GM12878 (cell line): Measurements from ENCODE around the gene CHST4. TPM values are rescaled to one million over a fixed set of nuclear protein-coding genes. Genes with fewer than 3 reads are reported as not detected.

Experiments used
- E2F4 ChIP-seq: IDR thresholded peaks from 2 replicates; pipeline ENCODE4 v1.6.1; 2012; ENCODE audit warnings: low read depth, low read length, improper control_type of control experiment
- E4F1 ChIP-seq: fragments of 450-650 bp; IDR thresholded peaks from 2 replicates; pipeline ENCODE4 v1.6.1; 2018; ENCODE audit warnings: borderline replicate concordance, mild to moderate bottlenecking; ENCODE audit not compliant: partially characterized antibody
- EGR1 ChIP-seq, 2 experiments: IDR thresholded peaks; 1 replicate in 1 of 2; 2 replicates in 1 of 2; pipeline ENCODE4 v1.6.1; 2011 to 2012; ENCODE audit warnings: low read depth in 2 of 2, low read length in 2 of 2, borderline replicate concordance in 1 of 2, mild to moderate bottlenecking in 1 of 2, moderate library complexity in 1 of 2
- ELK1 ChIP-seq: IDR thresholded peaks from 2 replicates; pipeline ENCODE4 v1.6.1; 2012; ENCODE audit warnings: low read depth, low read length, improper control_type of control experiment
- FOXM1 ChIP-seq: IDR thresholded peaks from 2 replicates; pipeline ENCODE4 v1.6.1; 2012; ENCODE audit warnings: low read depth, mild to moderate bottlenecking, inconsistent platforms, low read length, moderate library complexity
- IKZF1 ChIP-seq: fragments of 450-650 bp; conservative IDR thresholded peaks from 2 replicates; pipeline ENCODE4 v1.6.1; 2017; ENCODE audit warnings: antibody characterized with exemption, mild to moderate bottlenecking
- KDM1A ChIP-seq: fragments of 200-600 bp; sonication (generic); IDR thresholded peaks from 2 replicates; pipeline ENCODE4 v1.6.1; 2016; ENCODE audit warnings: borderline replicate concordance
- LARP7 ChIP-seq: fragments of 450-650 bp; IDR thresholded peaks from 2 replicates; pipeline ENCODE4 v1.6.1; 2017; ENCODE audit warnings: mild to moderate bottlenecking
- NFIC ChIP-seq: IDR thresholded peaks from 2 replicates; pipeline ENCODE4 v1.6.1; 2012; ENCODE audit warnings: low read depth, mild to moderate bottlenecking, inconsistent platforms, low read length, moderate library complexity
- NR2F1 ChIP-seq: fragments of 450-650 bp; conservative IDR thresholded peaks from 2 replicates; pipeline ENCODE4 v1.6.1; 2017; ENCODE audit warnings: mild to moderate bottlenecking
- PRDM15 ChIP-seq: fragments of 450-650 bp; formaldehyde crosslinking; IDR thresholded peaks from 2 replicates; pipeline ENCODE4 v1.4.0; 2020; ENCODE audit warnings: mild to moderate bottlenecking, moderate library complexity
- RB1 ChIP-seq: fragments of 450-650 bp; formaldehyde crosslinking; IDR thresholded peaks from 2 replicates; pipeline ENCODE4 v1.6.1; 2017; ENCODE audit warnings: mild to moderate bottlenecking, borderline replicate concordance
- RELA ChIP-seq: fragments of 450-650 bp; IDR thresholded peaks from 2 replicates; pipeline ENCODE4 v1.8.0; 2014; ENCODE audit warnings: borderline replicate concordance; ENCODE audit not compliant: partially characterized antibody
- RELB ChIP-seq: fragments of 450-650 bp; IDR thresholded peaks from 2 replicates; pipeline ENCODE4 v1.6.1; 2017; ENCODE audit warnings: low read depth, mild to moderate bottlenecking, moderate library complexity
- SREBF2 ChIP-seq: IDR thresholded peaks from 2 replicates; pipeline ENCODE4 v1.6.1; 2012; ENCODE audit warnings: mild to moderate bottlenecking, low read length
- SUPT20H ChIP-seq: IDR thresholded peaks from 2 replicates; pipeline ENCODE4 v1.6.1; 2011; ENCODE audit warnings: low read depth, mild to moderate bottlenecking, low read length, moderate library complexity, borderline replicate concordance; ENCODE audit not compliant: control insufficient read depth
- TARDBP ChIP-seq: IDR thresholded peaks from 2 replicates; pipeline ENCODE4 v1.6.1; 2016; ENCODE audit warnings: borderline replicate concordance
- ZBED1 ChIP-seq: IDR thresholded peaks from 2 replicates; pipeline ENCODE4 v1.6.1; 2016; ENCODE audit warnings: borderline replicate concordance
- polyA plus RNA-seq, 11 experiments: library from polyadenylated mRNA; depleted of rRNA in 4 of 11; unstranded in 6 of 11; stranded (reverse) in 5 of 11; fragments of >200 nt; fragmentation: Nextera tagmentation in 4 of 11; fragmentation: Illumina TruSeq in 1 of 11; extraction: Ambion mirVana in 4 of 11; extraction: Trizol in 1 of 11; gene quantifications; 1 replicate in 1 of 11; 2 replicates in 10 of 11; pipeline versions ENCODE4 v1.2.1 to v1.2.3, GENCODE V29; 2011 to 2016; ENCODE audit warnings: inconsistent platforms in 2 of 11, missing spikeins in 2 of 11, low read depth in 1 of 11
- total RNA-seq, 4 experiments: library from RNA; depleted of rRNA in 3 of 4; stranded (reverse); fragments of >200 nt in 3 of 4; fragmentation: Illumina TruSeq in 1 of 4; extraction: Trizol in 1 of 4; gene quantifications; 2 replicates each; pipeline versions ENCODE4 v1.2.1 to v1.2.3, GENCODE V29; 2013 to 2021

The CHST4 gene
- total and polyA plus RNA-seq, 10 of the 15 experiments (the other 5 are each of a cell fraction or from before 2014, with no cell fraction given): 0.10 to 1.7 (median 0.79) TPM

- TF ChIP-seq KDM1A: no peak
- peak; percentile 62 for TF ChIP-seq NR2F1
- peak in 1 of 2 experiments; percentile 27; a peak in 2 of 3 replicates for TF ChIP-seq EGR1 (IDR thresholded peaks at IDR 0.05; ENCODE audit: borderline replicate concordance in 1 of 2, low read depth in 2 of 2, low read length in 2 of 2)
- peak; percentile 51; the same call in 1 of the 2 replicates for TF ChIP-seq ELK1
- TF ChIP-seq NFIC: no peak
- no peak for TF ChIP-seq TARDBP
- no peak for TF ChIP-seq SREBF2
- TF ChIP-seq E2F4: no peak
- TF ChIP-seq LARP7: peak; percentile 68; the same call in 1 of the 2 replicates
- TF ChIP-seq FOXM1: no peak
- TF ChIP-seq RELA: no peak
- TF ChIP-seq RB1: peak; percentile 85
- peak; percentile 92 for TF ChIP-seq IKZF1
- no peak for TF ChIP-seq PRDM15 (CRISPR knock-in tag)
- no peak for TF ChIP-seq ZBED1
- peak; percentile 19 for TF ChIP-seq E4F1
- TF ChIP-seq RELB: peak; percentile 87
- TF ChIP-seq SUPT20H: no peak
These were observed 42.0 kb upstream of the CHST4 start (continued) for GRCh38 chr16:71484006-71484893.
